Measurements from ENCODE around the gene MUC5B. TPM values are rescaled to one million over a fixed set of nuclear protein-coding genes. Genes with fewer than 3 reads are reported as not detected.
"Not testable (repeated sequence)": the region's sequence is repeated elsewhere in the genome, so short reads cannot be mapped to it uniquely, and the experiment has no call there.

Gene MUC5B
- total RNA-seq, 1 experiment from 2014 or later, result 0.21 TPM

DNA sequence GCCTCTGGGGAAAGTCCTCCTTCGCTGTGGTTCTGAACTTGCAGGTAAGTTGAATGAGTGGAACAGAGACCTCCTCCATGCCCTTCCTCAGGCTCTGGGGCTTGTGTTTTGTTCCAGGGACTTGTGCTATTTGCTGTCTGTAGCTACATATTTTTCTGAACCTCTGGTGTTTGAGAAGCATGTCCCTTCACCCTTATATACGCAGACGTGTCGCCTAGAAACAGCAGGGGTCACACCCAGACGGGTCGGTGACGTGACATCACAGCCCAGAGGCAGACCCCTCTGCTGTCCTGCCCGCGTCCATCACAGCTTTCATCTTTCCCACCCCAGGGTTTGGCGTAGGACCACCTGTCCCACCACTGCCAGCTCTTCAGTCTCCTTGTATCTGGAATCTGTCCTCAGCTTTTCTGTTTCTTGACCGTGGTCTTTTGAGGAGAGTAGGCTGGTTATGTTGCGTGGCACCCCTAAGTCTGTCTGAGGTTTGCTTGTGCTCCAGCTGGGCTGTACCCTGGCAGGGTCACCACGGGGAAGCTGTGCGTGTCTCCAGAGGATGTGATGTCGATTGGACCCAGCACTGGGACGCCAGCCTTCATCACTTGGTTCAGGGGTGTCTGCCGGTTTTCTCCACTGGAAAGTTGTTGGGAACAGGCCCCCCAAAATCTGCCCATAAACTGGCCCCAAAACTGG is 13.4 kb upstream of the MUC5B start:
- in situ Hi-C loops (cut with HindIII; ENCODE audit: low pct_unique_long_range_greater_than_20kb, low sequenced_read_pairs), result no loop called here
- no peak for DNase-seq (ENCODE audit: low read depth, low spot score)

DNA sequence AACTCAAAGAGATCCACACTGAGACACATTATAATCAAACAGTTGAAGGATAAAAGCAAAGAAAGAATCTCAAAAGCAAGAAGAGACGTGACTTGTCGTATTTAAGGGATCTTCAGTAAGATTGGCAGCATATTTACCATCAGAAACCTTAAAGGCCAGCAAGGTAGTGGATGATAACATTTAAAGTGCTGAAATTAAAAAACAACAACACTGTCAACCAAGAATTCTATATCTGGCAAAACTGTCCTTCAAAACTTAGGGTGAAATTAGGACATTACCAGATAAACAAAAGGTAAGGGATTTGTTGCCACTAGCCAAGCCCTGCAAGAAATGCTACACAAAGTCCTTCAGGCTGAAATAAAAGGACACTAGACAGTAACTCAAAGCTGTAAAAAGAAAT is 11.0 kb upstream of the MUC5B start:
- no peak for DNase-seq (ENCODE audit: low read depth, low spot score)
- in situ Hi-C loops (cut with HindIII; ENCODE audit: low pct_unique_long_range_greater_than_20kb, low sequenced_read_pairs), result no loop called here

DNA sequence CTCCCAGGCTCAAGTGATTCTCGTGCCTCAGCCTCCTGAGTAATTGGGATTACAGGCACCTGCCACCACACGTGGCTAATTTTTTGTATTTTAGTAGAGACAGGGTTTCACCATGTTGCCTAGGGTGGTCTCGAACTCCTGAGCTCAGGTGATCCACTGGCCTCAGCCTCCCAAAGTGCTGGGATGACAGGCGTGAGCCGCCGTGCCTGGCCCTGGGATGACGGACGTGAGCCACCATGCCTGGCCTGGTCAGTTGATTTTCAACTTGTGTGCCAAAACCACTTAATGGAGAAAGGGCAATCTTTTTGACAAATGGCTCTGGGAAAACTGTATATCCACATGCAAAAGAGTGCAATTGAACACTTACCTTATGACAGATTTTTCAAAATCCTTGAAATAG is 7.0 kb upstream of the MUC5B start:
- in situ Hi-C loops (cut with HindIII; ENCODE audit: low pct_unique_long_range_greater_than_20kb, low sequenced_read_pairs), result not testable (repeated sequence)

DNA sequence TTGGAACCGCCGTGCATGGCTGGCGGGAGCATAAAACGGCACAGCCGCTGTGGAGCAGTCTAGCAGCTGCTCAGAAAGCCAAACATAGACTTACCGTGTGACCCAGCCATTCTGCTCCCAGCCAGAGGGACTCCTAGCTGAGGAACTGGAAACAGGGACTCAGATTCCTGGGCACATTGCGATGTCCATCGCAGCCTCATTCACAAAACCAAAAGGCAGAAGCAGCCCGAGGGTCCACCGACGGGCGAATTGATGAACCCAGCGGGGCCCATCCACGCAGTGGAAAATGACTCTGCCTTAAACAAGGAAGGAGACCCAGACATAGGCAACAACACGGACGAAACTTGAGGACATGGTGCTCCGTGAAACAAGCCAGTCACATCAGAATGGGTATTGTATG is 5.7 kb upstream of the MUC5B start:
- DNase-seq (ENCODE audit: low read depth, low spot score), result no peak
- in situ Hi-C loops (cut with HindIII; ENCODE audit: low pct_unique_long_range_greater_than_20kb, low sequenced_read_pairs), result no loop called here

More for the DNA sequence above, 7.0 kb upstream of the MUC5B start:
- not testable (repeated sequence) for DNase-seq (ENCODE audit: low read depth, low spot score)

DNA sequence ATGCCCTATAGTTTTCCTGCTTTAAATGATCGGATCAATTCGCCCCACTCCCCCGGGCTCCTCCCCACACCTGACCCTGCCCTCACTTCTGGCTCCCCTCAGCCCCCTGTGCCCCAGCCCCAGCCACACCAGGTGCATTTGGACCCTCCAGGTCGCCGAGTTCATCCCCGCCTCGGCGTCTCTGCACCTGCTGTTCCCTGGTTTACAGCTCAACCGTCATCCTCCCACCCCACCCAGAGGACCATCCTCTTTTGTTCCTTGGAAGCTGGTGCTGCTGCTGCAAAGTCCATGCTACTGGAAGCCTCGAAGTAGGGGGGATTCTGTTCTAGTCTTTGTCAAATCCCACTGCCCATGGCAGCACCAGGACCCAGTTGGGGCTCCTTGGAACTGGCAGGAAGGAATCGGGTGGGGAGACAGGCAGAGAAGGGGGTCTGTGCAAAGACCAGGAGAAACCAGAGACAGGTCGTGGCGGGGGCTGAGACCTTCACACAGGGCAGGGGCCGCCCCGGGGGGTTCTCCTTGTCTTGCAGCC is 4.5 kb upstream of the MUC5B start:
- in situ Hi-C loops (cut with HindIII; ENCODE audit: low pct_unique_long_range_greater_than_20kb, low sequenced_read_pairs), result no loop called here

DNA sequence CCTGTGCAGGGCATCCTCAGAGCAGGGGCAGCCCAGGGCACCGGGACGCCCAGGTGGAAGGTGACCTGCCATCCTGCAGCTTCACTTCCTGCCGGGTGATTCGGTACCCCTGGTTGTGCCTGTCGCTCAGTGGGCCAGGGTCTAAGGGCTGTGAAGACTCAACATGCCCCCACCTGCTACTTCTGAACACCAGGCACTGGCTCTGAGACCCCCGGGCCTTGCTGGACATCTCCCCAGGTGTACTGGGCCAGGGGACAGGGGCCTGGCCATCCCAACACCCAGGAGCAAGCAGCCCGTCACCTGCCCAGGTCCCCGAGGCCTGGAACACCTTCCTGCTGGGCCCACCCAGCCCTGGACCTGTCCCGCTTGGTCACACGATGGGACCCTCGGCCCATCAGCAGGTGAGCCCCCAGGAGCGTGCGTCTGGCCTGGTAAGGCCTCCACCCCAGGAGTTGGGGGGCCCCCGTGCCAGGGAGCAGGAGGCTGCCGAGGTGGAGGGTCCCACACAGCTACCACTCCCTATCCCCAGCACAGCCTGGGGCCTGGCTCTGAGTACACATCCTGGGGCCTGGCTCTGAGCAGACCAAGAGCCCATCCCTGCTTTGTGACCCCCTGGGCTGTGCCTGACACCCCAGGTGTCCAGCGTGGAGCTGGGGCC is 3.9 kb upstream of the MUC5B start:
- DNase-seq (ENCODE audit: low read depth, low spot score), result no peak
- in situ Hi-C loops (cut with HindIII; ENCODE audit: low pct_unique_long_range_greater_than_20kb, low sequenced_read_pairs), result no loop called here

More for the DNA sequence above, 4.5 kb upstream of the MUC5B start:
- DNase-seq (ENCODE audit: low read depth, low spot score), result no peak

DNA sequence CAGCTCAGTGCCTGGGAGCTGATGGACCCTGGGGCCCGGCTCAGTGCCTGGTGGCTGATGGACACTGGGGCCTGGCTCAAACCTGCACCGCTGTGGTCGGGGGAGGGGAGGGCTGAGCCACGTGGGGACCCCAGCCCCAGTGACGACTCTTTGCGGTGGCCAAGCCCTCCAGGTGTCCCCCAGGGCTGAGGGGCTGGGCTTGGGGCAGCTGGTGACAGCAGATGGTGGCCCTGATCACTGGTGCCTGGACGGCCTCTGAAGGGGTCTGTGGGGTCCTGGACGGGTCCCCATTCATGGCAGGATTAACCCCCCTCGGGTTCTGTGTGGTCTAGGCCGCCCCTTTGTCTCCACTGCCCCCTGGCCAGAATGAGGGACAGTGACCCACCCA is 3.4 kb upstream of the MUC5B start:
- no peak for DNase-seq (ENCODE audit: low read depth, low spot score)
- in situ Hi-C loops (cut with HindIII; ENCODE audit: low pct_unique_long_range_greater_than_20kb, low sequenced_read_pairs), result no loop called here

DNA sequence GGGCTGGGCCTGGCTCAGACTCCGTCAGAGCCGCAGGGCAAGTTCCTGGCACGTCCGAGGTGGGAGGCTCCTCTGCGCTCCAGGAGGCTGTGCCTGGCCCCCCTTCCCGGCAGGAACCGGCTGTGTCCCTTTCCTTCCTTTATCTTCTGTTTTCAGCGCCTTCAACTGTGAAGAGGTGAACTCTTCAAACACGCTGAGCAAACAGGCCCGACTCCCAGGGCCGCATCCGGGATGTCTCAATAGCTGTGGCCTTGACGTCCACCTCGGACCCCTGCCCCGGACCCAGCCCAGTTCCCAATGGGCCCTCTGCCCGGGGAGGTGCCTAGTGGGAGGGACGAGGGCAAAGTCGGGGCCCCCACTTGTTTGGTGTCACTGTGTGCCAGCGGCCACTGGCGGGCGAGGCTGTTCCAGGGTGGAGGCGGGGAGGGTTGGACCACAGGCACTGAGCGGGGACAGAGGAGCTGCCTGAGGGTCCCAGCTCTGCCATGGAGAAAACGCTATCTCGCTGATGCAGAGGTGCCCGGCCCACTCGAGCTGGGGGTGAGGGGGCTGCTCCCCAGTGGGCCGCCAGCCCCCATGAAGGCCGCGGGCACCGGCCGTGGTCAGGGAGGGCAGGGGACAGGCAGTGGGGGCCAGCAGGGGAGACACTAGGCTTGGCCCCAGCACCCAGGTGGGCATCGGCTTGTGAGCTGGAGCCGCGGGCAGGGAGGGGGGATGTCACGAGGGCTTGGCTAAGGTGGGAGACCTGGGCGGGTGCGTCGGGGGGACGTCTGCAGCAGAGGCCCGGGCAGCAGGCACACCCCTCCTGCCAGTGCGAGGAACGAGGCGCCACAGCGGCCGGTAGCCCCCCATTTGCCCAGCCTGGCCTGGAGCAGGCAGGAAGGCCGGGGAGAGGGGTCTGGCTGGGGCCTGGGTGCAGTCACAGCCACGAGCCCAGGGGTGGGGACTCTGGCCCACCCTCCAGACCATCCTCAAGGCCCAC is 2.7 kb upstream of the MUC5B start:
- in situ Hi-C loops (cut with HindIII; ENCODE audit: low pct_unique_long_range_greater_than_20kb, low sequenced_read_pairs), result no loop called here

DNA sequence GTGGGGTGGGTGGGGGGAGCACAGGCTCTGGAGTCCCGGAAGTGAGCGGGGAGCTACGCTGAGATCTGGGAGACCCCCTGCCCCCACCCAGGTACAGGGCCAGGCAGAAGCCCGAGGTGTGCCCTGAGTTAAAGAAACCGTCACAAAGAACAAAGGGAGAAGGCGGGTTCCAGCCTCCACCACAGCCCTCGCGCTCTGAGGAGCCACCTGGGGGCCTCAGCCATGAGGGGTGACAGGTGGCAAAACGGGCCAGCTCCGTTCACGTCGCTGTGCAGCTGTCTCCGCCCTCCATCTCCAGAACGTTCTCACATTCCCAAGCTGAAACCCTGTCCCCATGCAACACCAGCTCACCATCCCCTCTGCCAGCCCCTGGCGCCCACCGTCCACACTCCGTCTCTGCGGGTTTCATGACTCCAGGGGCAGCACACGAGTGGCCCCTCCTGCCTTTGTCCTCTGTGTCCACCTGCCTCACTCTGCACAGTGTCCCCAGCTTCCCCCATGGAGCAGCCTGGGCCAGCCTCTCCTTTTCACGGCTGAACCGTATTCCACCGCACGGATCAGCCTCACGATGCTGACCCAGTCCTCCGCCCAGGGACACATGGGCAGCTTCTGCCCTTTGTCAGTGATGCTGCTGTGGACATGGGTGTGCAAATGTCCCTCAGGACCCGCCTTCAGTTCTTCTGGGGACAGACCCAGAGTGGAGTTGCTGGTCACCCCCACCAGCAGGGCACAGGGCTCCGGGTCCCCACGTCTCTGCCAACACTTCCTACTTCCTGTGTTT is 1.7 kb upstream of the MUC5B start:
- in situ Hi-C loops (cut with HindIII; ENCODE audit: low pct_unique_long_range_greater_than_20kb, low sequenced_read_pairs), result no loop called here
- DNase-seq (ENCODE audit: low read depth, low spot score), result no peak

More for the DNA sequence above, 2.7 kb upstream of the MUC5B start:
- DNase-seq (ENCODE audit: low read depth, low spot score), result no peak

DNA sequence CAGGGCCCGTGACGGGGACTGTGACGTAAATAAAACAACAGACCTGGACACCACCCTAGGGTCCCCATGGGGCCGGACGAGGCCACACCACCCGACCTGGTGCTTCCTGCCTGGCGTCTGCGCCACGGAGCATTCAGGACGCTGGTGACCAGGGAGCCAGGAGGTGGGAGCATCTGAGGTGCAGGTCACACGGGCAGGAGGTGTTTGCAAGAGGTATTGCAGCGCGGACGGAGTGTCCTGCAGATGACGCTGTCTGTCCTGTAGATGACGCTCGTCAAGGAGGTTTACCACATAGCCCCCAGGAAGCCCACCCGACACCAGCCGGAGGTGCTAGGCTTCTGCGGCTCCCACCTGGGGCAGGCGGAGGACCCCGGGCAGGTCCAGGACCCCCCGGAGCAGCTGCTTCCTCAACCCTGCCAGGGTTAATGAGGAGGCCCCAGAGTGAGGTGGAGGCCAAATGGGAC is 986 bp upstream of the MUC5B start:
- DNase-seq (ENCODE audit: low read depth, low spot score), result no peak
- in situ Hi-C loops (cut with HindIII; ENCODE audit: low pct_unique_long_range_greater_than_20kb, low sequenced_read_pairs), result no loop called here

DNA sequence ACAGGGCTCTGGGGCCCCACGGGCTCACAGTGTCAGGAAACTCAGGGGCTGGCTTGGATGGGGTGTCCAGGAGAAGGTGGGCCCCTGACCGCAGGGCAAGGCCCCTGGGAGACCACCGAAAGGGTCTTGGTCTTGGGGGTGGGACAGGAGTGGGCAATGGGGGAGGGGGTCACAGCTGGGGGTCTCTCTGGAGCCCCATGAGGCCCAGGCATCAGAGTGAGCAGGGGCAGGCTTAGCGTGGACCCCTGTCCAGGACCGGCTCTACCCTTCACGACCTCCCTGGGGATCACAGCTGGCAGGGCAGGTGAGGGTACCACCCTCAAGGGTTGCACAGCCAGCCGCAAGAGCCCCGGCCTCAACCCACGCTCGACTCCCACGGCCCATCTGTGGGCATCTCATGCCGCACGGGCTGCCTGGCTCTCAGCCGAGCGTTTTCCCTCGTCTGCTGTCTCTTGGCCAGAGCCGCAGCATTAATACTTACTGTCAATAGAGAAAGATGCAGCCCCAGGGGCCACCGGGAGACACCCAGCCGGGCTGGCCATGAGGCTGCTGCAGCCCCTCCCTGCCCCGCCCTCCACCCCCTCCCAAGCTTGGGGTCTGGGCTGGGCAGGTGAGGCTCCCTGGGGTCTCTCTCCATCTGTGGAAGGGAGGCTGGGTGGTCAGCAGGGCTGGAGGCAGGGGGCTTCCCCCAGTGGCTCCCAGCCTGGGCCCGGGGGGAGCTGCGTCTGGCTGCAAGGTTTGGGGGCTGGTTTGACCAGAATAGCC is 662 bp downstream of the MUC5B start:
- in situ Hi-C loops (cut with HindIII; ENCODE audit: low pct_unique_long_range_greater_than_20kb, low sequenced_read_pairs), result no loop called here

DNA sequence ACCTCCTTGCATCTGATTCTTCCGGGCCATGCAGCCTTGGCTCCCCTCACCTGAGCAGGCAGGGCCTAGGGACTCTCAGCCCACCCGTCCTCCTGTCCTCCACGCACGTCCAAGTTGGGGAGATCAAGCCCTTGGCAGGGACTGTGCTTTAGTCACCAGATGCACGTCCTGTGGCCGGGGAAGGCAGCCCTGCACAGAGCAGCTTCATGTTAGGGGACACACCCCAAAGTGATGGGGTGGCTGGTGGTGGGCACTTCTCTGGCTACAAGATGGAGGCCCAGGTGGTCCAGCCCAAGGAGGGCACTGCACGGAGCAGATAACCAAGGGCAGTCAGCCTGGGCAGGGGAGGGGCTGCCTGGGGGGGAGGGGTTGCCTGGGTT is 1.2 kb downstream of the MUC5B start:
- in situ Hi-C loops (cut with HindIII; ENCODE audit: low pct_unique_long_range_greater_than_20kb, low sequenced_read_pairs), result no loop called here
- no peak for DNase-seq (ENCODE audit: low read depth, low spot score)

More for the DNA sequence above, 662 bp downstream of the MUC5B start:
- DNase-seq (ENCODE audit: low read depth, low spot score), result no peak

DNA sequence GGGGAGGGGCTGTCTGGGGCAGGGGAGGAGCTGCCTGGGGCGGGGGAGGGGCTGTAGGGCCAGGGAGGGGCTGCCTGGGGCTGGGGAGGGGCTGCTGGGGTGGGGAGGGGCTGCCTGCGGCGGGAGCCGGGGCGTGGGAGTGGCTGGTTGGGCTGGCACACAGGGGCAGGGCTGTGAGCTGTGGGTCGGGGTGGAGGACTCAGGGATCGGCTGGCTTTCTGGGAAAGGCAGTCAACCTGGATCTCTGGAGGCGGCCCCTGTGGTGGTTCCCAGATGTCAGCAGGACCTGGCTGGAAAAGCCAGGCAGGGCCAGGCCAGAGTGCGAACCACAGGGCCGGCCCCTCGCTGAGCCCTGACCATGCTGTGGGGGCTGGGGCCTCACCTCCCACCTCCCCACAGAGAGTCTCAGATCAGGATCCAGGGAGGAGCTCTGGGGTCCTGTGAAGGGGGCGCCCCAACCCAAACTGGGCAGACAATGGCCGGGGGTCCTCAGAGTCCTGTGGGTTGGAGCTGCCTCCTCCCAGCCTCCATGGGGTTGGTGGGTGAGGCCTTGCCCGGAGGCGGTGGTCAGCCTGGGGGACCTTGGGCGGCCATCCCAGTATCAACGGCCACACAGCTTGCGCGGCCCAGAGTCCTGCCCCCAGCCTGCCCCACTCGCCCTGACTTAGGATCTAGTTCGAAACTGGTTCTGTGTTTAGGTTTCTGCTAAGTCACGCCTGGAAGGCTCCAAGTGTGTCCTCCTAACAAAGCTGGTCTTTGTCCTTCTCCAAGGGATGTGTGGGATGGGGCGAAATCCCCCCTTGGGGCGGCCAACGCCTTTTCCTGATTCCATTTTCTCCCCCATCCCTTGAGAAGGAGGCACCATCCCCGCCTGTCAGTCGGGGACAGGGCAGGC is 1.9 kb downstream of the MUC5B start:
- in situ Hi-C loops (cut with HindIII; ENCODE audit: low pct_unique_long_range_greater_than_20kb, low sequenced_read_pairs), result no loop called here
- peak; percentile 79 for DNase-seq (ENCODE audit: low read depth, low spot score)

DNA sequence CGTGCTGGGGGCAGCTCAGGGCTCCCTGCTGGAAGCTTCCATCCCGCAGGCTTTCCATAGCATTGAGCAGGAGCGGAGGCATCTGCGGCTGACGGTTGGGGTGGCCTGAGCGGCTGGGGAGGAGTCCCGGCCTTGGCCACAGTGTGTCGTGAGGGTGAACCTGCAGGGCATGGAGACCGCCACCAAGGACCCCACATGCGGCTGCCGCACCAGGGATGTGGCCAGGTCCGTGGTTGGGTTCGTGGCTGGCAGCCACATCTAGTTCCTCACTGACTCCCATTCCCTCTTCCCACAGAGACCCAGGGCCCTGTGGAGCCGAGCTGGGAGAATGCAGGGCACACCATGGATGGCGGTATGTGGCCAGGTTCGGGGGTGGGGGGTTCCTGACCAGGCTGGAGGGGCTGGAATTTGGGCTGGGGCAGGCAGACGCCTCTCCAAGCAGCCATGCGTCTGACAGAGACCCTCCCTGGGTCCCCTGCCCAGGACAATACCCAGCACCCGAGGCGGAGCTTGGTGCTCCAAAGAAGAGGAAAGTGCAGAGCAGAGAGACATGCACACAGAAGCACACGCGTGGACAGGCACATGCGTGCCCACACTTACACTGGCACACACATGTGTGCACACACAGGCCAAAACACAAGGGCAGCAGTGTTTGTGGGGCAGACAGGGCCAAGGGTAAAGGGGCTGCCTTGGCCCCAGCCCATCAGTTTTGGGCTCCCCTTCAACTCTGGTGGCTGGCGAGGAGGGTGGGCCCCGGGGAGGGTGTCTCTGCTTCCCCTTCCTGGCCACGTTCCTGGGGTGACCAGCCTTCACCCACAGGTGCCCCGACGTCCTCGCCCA is 2.7 kb downstream of the MUC5B start:
- DNase-seq (ENCODE audit: low read depth, low spot score), result no peak
- in situ Hi-C loops (cut with HindIII; ENCODE audit: low pct_unique_long_range_greater_than_20kb, low sequenced_read_pairs), result no loop called here

All from SK-MEL-5 (cell line).